WERI-Rb-1 (cell line): ENCODE data around the gene RSBN1.

Experiments
- DNase-seq: peaks from one replicate; pipeline ENCODE4 v3.0.0-alpha.2; 2020
- H3K27ac ChIP-seq: fragments of 250-450 bp; sonication (Bioruptor Pico); 2 replicates; pipeline ENCODE4 v1.5.1; 2020; ENCODE audit warnings: mild to moderate bottlenecking, moderate library complexity
- H3K27me3 ChIP-seq: fragments of 250-450 bp; sonication (Bioruptor Pico); 2 replicates; pipeline ENCODE4 v1.5.1; 2021; ENCODE audit warnings: mild to moderate bottlenecking, low read depth, moderate library complexity; ENCODE audit not compliant: insufficient read depth, severe bottlenecking
- H3K36me3 ChIP-seq: fragments of 250-450 bp; sonication (Bioruptor Pico); 2 replicates; pipeline ENCODE4 v1.5.1; 2020; ENCODE audit warnings: mild to moderate bottlenecking, moderate library complexity
- H3K4me3 ChIP-seq: 2 replicates; pipeline ENCODE4 v1.5.1; 2011; ENCODE audit warnings: low read depth, mild to moderate bottlenecking, control low read depth, low read length
- H3K9me3 ChIP-seq: fragments of 250-450 bp; sonication (Bioruptor Pico); 2 replicates; pipeline ENCODE4 v1.5.1; 2021; ENCODE audit warnings: mild to moderate bottlenecking, moderate library complexity; ENCODE audit not compliant: severe bottlenecking
- TF ChIP-seq, protein P1 (sequence below): IDR thresholded peaks from 2 replicates; pipeline ENCODE4 v1.5.1; 2011; ENCODE audit warnings: low read depth, mild to moderate bottlenecking, control low read depth, inconsistent platforms, low read length

Gene RSBN1

DNA sequence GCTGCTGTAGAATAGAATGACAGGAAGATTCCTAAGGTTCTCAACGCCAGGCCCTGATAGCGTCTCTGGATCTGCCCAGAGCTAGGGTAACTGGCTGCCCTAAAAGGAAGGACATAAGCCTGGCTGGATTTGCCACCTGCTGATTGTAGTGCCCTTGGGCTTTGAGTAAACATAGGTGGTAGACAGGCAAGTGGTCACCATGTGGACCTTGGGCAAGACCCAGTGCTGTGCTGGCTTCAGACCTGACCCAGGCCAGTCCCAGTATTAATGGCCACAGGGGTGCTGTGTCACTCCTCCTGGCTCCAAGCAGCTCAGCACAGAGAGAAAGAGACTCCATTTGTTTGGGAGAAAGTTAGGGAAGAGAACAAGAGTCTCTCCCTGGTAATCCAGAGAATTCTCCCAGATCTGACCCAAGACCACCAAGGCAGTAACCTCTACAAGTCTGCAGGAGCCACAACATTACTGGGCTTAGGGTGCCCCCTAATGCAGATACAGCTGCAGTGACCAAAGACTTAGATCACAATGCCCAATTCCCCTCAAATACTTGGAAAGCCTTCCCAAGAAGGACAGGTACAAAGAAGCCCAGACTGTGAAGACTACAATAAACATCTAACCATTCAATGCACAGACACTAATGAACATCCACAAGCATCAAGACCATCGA is 97.5 kb downstream of the RSBN1 start:
- TF ChIP-seq, protein P1, sequence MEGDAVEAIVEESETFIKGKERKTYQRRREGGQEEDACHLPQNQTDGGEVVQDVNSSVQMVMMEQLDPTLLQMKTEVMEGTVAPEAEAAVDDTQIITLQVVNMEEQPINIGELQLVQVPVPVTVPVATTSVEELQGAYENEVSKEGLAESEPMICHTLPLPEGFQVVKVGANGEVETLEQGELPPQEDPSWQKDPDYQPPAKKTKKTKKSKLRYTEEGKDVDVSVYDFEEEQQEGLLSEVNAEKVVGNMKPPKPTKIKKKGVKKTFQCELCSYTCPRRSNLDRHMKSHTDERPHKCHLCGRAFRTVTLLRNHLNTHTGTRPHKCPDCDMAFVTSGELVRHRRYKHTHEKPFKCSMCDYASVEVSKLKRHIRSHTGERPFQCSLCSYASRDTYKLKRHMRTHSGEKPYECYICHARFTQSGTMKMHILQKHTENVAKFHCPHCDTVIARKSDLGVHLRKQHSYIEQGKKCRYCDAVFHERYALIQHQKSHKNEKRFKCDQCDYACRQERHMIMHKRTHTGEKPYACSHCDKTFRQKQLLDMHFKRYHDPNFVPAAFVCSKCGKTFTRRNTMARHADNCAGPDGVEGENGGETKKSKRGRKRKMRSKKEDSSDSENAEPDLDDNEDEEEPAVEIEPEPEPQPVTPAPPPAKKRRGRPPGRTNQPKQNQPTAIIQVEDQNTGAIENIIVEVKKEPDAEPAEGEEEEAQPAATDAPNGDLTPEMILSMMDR = no peak
- H3K4me3 ChIP-seq = no peak overlapping the region
- H3K9me3 ChIP-seq = peaks cover 3% of the 10 kb centered on the region
- H3K27me3 ChIP-seq = no peaks in the 10 kb centered on the region
- no peak overlapping the region for H3K27ac ChIP-seq
- peaks cover 39% of the 10 kb centered on the region for H3K36me3 ChIP-seq
- DNase-seq = no peak
